GM18511 (cell line): ENCODE results near the gene ERICH6B.

Experiments used
- ATAC-seq: cut with Tn5 transposase; IDR thresholded peaks from one replicate; pipeline ENCODE4 v1.9.1; 2021; ENCODE audit warnings: mild to moderate bottlenecking, moderate library complexity; ENCODE audit not compliant: unreplicated experiment

Gene ERICH6B

DNA sequence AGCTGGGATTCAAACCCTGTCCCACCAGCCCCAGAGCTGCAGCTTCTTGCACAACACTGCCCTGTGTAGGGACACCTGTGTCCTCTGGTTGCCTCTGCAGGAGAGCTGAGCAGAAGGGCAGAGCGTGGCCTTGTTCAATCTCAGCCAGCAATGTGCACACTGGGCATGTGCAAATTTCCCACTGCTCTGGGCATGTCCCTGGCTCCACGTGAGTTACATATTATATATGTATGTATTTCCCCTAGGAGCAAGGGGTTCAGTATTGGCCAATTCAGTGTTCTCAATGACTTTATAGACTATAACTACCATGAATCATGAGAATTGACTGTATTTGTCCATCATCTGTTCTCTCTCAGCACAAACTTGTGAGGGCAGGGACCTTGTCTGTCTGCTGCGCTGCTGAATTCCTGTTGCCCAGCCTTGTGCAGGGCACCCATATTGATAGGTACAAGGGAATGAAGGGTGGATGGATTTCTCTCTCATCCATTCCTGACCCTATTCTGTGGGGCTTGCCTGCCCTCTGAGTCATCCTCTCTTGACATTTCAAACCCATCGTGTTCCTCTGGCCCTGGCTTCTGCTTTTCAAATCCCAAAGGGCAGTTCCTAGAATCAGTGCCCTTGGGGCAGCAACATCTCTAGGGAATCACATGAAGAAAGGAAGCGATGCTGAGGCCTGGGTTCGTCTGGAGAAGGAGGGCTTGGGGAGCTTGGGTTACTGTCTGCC, 69.7 kb downstream of the ERICH6B start:
- ATAC-seq: no peak

- no peak for ATAC-seq
These were observed 71.0 kb downstream of the ERICH6B start for GRCh38 chr13:45544520-45544919.

- ATAC-seq: no peak
These were observed 72.7 kb downstream of the ERICH6B start for GRCh38 chr13:45542878-45543277.

DNA sequence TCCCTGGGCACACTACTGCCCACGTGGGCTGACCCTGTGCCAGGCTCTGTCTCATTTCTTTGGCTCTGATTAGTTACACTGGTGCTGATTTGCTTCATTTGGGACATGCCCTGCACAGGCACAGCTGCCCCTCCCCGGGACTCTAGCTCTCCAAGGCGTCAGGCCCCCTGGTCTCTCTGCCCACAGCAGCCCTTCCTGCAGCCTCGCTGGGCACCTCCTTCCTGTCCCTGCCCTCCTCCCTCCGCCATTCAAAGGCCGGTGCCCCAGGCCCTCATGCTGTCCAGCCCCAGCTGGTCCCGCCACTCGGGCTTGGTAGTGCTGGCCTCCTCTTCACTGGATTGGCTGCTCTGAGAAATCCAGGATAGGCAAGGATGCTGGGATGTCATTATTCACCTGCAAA, 73.1 kb downstream of the ERICH6B start:
- no peak for ATAC-seq

GRCh38 chr13:45541806-45542205, 73.7 kb downstream of the ERICH6B start:
- ATAC-seq: no peak

DNA sequence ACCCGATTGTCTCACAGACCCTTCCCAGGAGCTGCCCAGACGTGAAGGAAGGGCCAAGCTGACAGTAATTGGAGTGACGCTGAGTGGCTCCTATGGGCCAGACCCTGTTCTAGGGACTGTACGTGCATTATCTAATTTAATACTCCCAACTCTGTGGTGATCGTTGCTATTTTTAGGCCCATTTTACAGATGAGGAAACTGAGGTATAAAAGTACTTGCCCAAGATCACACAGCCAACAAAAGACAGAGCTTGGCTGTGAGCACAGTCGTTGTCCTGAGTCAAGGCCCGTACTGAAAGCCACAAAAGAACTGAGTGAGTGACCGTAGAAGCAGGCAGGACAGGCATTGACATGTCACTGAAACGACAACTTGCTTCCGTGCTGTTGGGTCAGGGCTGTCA, 74.7 kb downstream of the ERICH6B start:
- ATAC-seq: no peak

DNA sequence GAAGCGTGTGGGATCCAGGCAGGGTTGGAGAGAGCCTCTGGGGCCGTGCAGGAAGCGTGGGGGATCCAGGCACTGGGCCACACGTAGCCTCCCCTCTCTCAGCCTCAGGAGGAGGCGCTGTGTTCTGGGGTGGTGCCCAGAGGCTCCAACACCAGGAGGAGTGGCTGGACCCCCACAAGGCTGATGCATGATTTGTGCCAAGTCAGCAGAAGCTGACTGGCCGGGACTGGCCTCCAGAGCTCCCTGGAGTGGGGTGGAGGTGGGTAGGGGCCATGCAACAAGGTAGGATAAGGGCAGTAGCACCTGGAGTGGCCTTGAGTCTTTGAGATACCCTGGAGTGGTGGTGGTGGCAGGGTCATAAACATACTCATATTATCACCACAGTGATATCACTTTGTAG, 75.3 kb downstream of the ERICH6B start:
- no peak for ATAC-seq

- ATAC-seq: no peak
These were observed 77.2 kb downstream of the ERICH6B start for GRCh38 chr13:45538382-45538781.

DNA sequence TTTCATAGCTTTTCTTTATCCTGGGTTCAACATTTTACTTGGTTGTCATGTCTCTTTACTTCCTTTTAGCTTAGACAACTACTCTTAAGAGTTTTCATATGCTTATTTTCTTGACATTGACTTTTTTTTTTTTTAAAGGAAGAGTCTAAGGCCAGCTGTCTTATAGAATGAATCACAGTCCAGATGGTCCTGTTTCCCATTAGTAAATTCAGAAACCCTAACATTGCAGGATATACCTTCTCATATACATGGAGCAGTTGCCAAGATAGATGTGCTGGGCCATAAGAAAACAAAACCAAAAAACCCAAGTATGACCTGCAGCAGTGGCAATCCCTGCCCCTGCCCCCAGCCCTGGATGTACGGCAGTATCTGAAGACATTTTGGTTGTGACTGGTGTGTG, 78.0 kb downstream of the ERICH6B start:
- no peak for ATAC-seq

DNA sequence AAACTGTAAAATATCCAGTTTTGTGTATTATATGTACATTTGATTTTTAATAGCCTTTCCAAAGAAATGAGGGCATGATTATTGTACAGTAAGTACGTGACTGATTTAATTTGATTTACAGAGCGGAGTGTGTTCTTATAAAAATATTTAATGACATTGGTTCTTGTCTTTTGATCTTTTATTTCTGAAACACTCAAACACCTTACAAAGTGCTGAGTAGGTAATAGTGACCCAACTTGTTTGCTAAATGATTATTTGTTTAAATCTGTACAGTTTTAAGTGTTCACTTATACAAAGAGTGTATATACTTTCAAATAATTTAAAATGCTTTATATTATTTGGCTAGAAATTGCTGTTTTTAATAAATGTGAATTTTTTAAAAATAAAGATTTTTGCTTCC, 79.3 kb downstream of the ERICH6B start:
- ATAC-seq: no peak

- ATAC-seq: no peak
These were observed 80.9 kb downstream of the ERICH6B start for GRCh38 chr13:45534604-45535003.

DNA sequence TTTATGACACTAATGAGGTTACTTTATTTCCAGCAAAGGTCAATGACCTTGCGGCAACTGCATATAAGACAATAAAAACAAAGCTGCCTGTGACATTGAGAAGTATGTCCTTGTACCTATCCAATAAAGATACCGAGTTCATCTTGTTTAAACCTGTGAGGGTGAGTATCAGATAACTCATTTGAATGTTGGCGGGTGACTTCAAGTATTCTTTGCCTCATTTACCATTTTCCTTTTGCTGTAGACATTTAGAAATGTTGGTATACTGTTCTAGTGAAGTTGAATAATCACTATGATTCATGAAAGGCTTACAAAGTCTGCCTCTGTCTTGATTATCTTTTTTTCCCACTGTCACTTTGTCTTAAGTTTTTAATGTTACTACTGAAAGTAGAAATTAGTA, 85.8 kb downstream of the ERICH6B start:
- no peak for ATAC-seq

- ATAC-seq: no peak
These were observed 87.7 kb downstream of the ERICH6B start for GRCh38 chr13:45527699-45528462.

DNA sequence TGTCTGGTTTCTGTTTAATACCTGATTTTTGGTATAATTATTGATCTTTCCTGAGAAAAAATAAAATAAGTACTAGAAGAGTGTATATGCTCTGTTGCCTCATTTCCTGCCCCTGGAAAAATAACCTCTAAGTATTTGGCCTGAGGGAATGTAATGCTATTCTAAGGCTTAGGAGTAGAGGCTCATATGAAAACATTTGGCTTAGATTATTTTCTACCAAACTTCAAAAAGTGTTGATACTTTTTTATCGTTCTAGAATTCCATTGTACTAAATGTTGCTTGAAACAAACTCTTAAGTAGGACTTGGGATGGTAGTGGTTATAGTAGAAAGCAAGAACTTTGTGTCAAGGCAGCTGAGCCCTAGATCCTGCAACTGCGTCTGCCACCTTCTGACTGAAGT, 93.0 kb downstream of the ERICH6B start:
- no peak for ATAC-seq

DNA sequence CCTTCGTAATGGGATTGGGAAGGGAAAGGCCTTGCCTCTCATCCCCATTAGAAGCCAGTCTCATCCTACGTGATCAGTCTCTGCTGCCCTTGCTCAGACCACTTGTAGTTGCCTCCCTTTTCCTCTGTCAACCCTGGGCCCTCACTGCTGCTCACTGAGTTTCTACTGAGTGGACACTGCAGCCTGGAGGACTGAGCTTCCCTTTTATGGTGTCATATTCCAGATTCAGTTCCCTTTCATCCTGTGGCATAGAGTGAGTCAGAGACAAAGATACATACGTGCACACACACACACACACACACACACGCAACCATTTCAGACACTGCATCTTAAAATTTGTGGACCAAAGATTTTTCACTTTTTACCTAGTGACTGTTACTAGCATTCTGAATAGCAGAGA, 94.2 kb downstream of the ERICH6B start:
- ATAC-seq: no peak

GRCh38 chr13:45519493-45519892, 96.0 kb downstream of the ERICH6B start:
- ATAC-seq: no peak

- no peak for ATAC-seq
These were observed 96.9 kb downstream of the ERICH6B start for GRCh38 chr13:45518525-45519245.

DNA sequence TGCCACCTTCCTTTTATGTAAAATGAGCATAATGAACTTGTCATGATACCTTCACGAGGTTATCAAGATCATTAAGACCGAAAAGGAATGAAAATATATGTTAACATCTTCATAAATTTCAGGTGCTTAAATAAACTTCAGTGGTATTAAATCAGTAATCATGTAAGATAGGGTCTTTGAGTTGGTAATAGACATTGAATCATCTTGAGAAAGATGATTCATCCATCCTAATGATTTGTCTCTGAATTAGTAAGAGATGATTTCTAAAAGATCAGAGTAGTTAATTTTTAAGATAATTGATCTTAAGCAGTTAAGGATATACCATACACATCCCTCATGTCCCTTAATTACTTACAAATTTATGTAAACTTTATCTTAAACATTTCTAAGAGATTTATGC, 98.8 kb downstream of the ERICH6B start:
- ATAC-seq: no peak

DNA sequence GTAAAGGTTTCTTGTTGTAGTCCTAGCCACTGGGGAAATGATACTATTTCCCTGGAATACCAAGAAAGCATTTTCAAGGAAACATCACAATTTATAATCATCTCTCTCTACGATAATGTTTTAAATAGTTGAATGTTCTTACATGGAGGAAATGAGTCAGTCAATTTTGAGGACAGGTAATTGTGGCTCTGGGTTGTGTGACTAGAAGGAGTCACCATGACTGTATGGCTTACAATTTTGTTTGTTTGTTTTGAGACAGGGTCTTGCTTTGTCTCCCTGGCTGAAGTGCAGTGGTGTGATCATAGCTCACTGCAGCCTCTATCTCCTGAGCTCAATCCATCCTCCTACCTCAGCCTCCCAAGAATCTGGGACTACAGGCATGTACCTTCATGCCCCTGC, 103.4 kb downstream of the ERICH6B start:
- no peak for ATAC-seq

DNA sequence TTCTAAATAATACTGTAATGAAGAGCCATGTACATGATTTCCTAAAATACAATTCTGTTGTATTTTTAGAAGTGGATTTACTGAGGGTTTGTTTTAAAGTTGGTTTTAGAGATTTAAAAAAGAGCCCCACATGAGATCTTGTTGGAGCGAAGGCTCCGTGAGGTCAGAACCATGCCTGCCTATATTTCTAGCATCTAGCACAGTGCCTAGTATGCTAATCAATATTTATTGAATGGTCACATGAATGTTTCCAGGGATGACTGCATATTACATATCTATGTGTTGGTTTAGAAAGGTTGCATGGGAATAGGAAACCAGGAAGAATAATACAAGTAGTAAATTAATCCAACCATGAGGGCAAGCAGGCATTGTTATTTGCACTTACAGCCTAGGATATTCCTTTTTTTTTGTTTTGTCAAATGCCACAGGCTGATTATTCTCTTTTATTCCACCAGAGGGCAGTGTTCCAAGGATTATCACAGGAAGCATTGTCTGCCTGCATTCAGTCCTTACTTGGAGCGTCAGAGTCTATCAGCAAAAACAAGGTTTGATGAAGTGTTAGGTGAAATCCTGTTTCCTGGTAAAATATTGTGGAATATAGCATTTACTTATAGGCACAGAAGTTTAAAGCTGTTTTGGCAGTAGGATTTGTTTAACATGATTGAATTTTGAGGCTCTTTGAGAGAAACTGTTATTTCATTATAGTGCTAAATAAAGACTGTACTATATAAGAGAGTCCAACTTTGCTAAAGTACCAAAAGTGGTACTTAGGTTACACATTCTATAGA, 104.0 kb downstream of the ERICH6B start:
- no peak for ATAC-seq

GRCh38 chr13:45510672-45511071, 104.9 kb downstream of the ERICH6B start:
- no peak for ATAC-seq
